SK-N-SH (cell line): ENCODE results near the gene RARG.

ENCODE experiments used
- TEAD4 ChIP-seq: IDR thresholded peaks from 2 replicates; pipeline ENCODE4 v1.4.0; 2012; ENCODE audit warnings: mild to moderate bottlenecking, borderline replicate concordance; ENCODE audit not compliant: insufficient read depth
- TF ChIP-seq, protein P1 (sequence below): fragments of 200-600 bp; sonication (generic); IDR thresholded peaks from 2 replicates; pipeline ENCODE4 v1.6.1; 2017; ENCODE audit warnings: antibody characterized with exemption, mild to moderate bottlenecking, moderate library complexity

DNA sequence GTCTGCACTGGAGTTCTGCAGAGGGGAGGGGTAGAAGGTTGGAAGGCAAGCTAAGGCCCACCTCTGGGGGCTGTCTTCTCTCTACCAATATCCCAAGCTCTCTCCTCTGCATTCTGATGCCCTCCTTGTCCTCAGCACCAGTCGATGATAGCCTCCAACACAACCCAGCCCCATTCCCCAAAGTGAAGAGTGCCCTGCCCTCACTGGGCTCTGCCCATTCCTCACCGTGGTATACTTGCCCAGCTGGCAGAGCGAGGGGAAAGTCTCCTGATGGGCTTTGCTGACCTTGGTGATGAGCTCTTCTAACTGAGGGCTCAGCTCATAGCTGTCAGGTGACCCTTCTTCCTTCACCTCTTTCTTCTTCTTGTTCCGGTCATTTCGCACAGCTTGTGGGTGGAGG lies 17.8 kb downstream of the RARG start:
- TF ChIP-seq TEAD4 = no peak
- TF ChIP-seq, protein P1, sequence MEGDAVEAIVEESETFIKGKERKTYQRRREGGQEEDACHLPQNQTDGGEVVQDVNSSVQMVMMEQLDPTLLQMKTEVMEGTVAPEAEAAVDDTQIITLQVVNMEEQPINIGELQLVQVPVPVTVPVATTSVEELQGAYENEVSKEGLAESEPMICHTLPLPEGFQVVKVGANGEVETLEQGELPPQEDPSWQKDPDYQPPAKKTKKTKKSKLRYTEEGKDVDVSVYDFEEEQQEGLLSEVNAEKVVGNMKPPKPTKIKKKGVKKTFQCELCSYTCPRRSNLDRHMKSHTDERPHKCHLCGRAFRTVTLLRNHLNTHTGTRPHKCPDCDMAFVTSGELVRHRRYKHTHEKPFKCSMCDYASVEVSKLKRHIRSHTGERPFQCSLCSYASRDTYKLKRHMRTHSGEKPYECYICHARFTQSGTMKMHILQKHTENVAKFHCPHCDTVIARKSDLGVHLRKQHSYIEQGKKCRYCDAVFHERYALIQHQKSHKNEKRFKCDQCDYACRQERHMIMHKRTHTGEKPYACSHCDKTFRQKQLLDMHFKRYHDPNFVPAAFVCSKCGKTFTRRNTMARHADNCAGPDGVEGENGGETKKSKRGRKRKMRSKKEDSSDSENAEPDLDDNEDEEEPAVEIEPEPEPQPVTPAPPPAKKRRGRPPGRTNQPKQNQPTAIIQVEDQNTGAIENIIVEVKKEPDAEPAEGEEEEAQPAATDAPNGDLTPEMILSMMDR = no peak
